Mucosa of rectum (tissue), 2 donors: ENCODE results near the gene COPS7B.
A peak's percentile ranks its signal among the peaks of the same experiment; 100 is the strongest.

Source experiments
- H3K27ac ChIP-seq, 2 donors: one replicate each; pipeline ENCODE4 v1.7.0; 2013; ENCODE audit warnings: inconsistent platforms in 2 of 2, low read depth in 2 of 2, low read length in 2 of 2
- H3K27me3 ChIP-seq, 2 donors: one replicate each; pipeline ENCODE4 v1.7.0; 2013; ENCODE audit warnings: low read length in 2 of 2; ENCODE audit not compliant: control insufficient read depth in 2 of 2, insufficient read depth in 2 of 2
- H3K36me3 ChIP-seq, 2 donors: one replicate each; pipeline ENCODE4 v1.7.0; 2013; ENCODE audit warnings: low read length in 2 of 2; ENCODE audit not compliant: control insufficient read depth in 2 of 2, insufficient read depth in 2 of 2
- H3K4me1 ChIP-seq, 2 donors: one replicate each; pipeline ENCODE4 v1.7.0; 2013; ENCODE audit warnings: low read length in 2 of 2, mild to moderate bottlenecking in 1 of 2; ENCODE audit not compliant: control insufficient read depth in 2 of 2, insufficient read depth in 2 of 2
- H3K4me3 ChIP-seq, 2 donors: one replicate each; pipeline ENCODE4 v1.7.0; 2013; ENCODE audit warnings: low read length in 2 of 2
- H3K9ac ChIP-seq, 2 donors: one replicate each; pipeline ENCODE4 v1.7.0; 2013; ENCODE audit warnings: low read length in 2 of 2, low read depth in 1 of 2, mild to moderate bottlenecking in 1 of 2
- H3K9me3 ChIP-seq, 2 donors: one replicate each; pipeline ENCODE4 v1.7.0; 2013; ENCODE audit warnings: low read length in 2 of 2; ENCODE audit not compliant: control insufficient read depth in 2 of 2
- donor health status: healthy.
- donor health status: Normal muscosa, but diverticular disease.

Gene COPS7B

GRCh38 chr2:231786917-231787292 is 660 bp downstream of the COPS7B start:
- Histone ChIP-seq H3K4me1 (peaks cover 21 to 27% of the 10 kb centered on the region in 2 donors), H3K9me3 (no peaks in the 10 kb centered on the region), H3K36me3 (peaks cover 9 to 20% of the 10 kb centered on the region in 2 donors), H3K27me3 (no peaks in the 10 kb centered on the region), H3K27ac (peak overlapping the region in 1 of 2 donors; percentile 33), H3K9ac (peak overlapping the region in 1 of 2 donors; percentile 60), H3K4me3 (peak overlapping the region; percentile 90 to 91)

- Histone ChIP-seq H3K9me3 (no peaks in the 10 kb centered on the region), H3K4me3 (no peak overlapping the region), H3K27ac (no peak overlapping the region), H3K36me3 (peaks cover 20 to 40% of the 10 kb centered on the region in 2 donors), H3K27me3 (no peaks in the 10 kb centered on the region), H3K9ac (no peak overlapping the region), H3K4me1 (peaks cover 6 to 7% of the 10 kb centered on the region in 2 donors)
Measured at GRCh38 chr2:231791107-231791506, 4.9 kb downstream of the COPS7B start.

GRCh38 chr2:231794383-231794782 is 8.1 kb downstream of the COPS7B start:
- Histone ChIP-seq H3K9ac (no peak overlapping the region), H3K4me1 (no peaks in the 10 kb centered on the region), H3K27me3 (no peaks in the 10 kb centered on the region), H3K36me3 (peaks cover 36 to 58% of the 10 kb centered on the region in 2 donors), H3K4me3 (no peak overlapping the region), H3K9me3 (no peaks in the 10 kb centered on the region), H3K27ac (no peak overlapping the region)

DNA sequence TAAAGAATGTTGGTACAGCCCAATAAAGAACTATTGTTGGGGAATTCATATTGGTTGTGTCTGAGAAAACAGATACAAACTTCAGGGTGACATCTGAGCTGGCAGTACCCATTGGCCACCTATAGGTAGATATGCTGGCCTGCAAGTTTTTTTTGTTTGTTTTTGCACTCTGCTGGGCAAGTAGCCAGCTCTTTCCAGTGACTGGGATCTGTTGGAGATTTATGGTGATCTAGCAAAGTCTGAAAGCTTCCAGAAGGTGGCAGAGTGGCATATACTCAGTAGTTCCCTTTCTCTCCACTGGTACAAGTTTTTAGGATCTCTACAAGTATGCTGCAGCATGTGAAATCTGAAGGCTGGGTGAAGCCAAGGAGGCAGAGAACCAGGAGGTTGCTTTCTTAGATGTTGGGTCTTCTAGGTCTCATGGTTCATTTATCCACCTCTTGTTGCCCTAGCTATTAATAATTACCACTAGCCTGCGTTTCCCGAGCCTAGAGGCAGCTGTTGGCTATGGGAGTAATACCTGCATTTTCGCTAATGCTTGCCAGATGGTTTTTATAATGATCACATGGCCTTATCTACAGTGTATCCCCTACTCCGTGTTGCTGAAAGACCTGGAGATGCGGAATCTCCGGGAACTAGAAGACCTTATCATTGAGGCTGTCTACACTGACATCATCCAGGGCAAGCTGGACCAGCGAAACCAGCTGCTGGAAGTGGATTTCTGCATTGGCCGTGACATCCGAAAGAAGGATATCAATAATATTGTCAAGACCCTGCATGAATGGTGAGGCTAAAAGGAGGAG is 9.5 kb downstream of the COPS7B start:
- H3K27ac ChIP-seq, result no peak overlapping the region
- no peak overlapping the region for H3K9ac ChIP-seq
- no peaks in the 10 kb centered on the region for H3K27me3 ChIP-seq
- H3K9me3 ChIP-seq, result no peaks in the 10 kb centered on the region
- H3K36me3 ChIP-seq, result peaks cover 41 to 60% of the 10 kb centered on the region in 2 donors
- no peaks in the 10 kb centered on the region for H3K4me1 ChIP-seq
- no peak overlapping the region for H3K4me3 ChIP-seq

GRCh38 chr2:231800493-231801091 is 14.3 kb downstream of the COPS7B start:
- H3K27ac ChIP-seq, result no peak overlapping the region
- H3K36me3 ChIP-seq, result peaks cover 32 to 55% of the 10 kb centered on the region in 2 donors
- no peaks in the 10 kb centered on the region for H3K27me3 ChIP-seq
- H3K4me3 ChIP-seq, result no peak overlapping the region
- no peaks in the 10 kb centered on the region for H3K9me3 ChIP-seq
- H3K9ac ChIP-seq, result no peak overlapping the region
- H3K4me1 ChIP-seq, result no peaks in the 10 kb centered on the region

DNA sequence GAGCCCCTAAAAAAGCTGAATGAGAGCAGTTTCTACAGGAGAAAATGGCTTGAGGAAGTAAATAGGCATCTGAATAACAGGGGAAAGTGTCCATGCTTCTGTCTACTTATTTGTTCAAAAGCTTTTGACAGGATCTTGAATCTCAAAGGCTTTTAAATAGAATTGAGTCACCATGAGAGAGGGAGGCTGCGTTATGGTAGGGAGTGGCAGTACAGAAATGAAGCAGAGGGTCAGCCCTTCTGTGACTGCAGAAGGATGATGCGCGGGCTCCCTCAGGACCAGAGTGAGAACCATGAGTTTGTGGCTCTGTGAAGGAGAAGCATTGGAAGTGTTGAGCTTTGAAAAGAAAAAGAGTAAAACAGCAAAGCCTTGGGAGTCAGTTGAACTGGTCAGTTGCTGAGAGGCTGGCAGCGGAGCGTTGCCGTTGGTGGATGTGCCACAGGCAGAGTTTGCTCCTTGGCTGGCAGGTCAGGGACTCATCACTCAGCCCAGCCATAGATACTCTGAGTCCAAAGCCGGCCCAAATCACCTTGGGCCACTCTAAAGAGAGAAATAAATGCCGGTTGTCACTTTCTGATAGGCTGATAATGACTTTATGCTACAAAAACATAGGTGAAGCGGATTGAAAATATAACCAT is 17.4 kb downstream of the COPS7B start:
- H3K27ac ChIP-seq, result no peak overlapping the region
- H3K9ac ChIP-seq, result no peak overlapping the region
- H3K9me3 ChIP-seq, result no peaks in the 10 kb centered on the region
- H3K4me1 ChIP-seq, result peaks cover 0 to 3% of the 10 kb centered on the region in 2 donors
- H3K4me3 ChIP-seq, result no peak overlapping the region
- peaks cover 33 to 55% of the 10 kb centered on the region in 2 donors for H3K36me3 ChIP-seq
- no peaks in the 10 kb centered on the region for H3K27me3 ChIP-seq

- no peak overlapping the region for H3K27ac ChIP-seq
- H3K9me3 ChIP-seq, result no peaks in the 10 kb centered on the region
- H3K9ac ChIP-seq, result no peak overlapping the region
- peaks cover 38 to 53% of the 10 kb centered on the region in 2 donors for H3K36me3 ChIP-seq
- H3K4me1 ChIP-seq, result peaks cover 0 to 3% of the 10 kb centered on the region in 2 donors
- no peak overlapping the region for H3K4me3 ChIP-seq
- no peaks in the 10 kb centered on the region for H3K27me3 ChIP-seq
Measured at GRCh38 chr2:231807020-231807419, 20.8 kb downstream of the COPS7B start.

DNA sequence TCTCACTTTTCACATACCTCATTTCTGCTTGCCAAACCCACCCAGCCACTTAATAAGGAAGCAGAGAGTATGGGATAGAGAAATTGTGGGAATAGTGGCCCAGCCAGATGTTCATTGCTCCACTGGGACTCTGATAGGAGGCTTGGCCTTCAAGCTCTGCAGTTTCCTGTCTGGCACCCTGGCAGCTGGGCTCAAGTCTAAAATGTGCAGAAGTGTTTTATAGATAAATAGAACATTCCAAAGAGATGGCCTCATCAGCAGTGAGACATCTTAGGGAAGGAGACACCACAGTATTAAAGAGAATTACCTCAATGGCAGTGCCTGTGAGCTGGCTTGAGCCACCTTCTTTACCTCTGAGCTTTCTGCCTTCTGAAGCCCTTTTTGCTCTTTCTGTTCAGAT is 24.7 kb downstream of the COPS7B start:
- Histone ChIP-seq H3K27ac (no peak overlapping the region), H3K9ac (no peak overlapping the region), H3K36me3 (peaks cover 31 to 45% of the 10 kb centered on the region in 2 donors), H3K27me3 (no peaks in the 10 kb centered on the region), H3K4me1 (peaks cover 0 to under 1% of the 10 kb centered on the region in 2 donors), H3K9me3 (no peaks in the 10 kb centered on the region), H3K4me3 (no peak overlapping the region)

DNA sequence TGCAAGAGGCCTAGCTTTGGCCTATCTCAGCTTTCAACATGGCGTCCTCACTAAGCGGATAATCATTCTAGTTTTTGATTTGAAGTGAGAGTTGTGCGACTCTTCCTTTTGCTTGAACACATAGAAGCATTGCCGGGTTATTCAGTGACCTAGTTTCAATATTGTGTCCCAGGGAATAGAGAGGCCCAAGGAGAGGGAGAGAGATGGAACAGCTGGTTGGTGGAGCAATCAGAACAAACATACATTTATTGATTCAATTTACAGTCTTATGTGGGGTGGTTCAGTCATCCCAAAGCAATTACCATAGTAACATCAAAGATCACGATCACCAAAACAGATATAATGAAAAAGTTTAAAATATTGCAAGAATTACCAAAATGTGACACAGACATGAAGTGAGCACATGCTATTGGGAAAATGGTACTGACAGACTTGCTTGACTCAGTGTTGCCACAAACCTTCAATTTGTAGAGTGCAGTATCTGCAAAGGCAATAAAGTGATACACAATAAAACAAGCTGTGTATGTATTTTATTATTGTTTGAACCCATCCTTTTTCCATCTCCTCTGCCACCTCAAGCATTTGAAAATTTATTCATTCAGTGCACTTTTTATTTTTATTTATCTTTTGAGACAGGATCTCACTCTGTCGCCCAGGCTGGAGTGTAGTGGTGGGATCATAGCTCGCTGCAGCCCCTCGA is 30.2 kb downstream of the COPS7B start:
- Histone ChIP-seq H3K4me1 (no peaks in the 10 kb centered on the region), H3K9me3 (no peaks in the 10 kb centered on the region), H3K27me3 (no peaks in the 10 kb centered on the region), H3K36me3 (peaks cover 0 to 6% of the 10 kb centered on the region in 2 donors), H3K4me3 (no peak overlapping the region), H3K27ac (peak overlapping the region in 1 of 2 donors; percentile 47), H3K9ac (no peak overlapping the region)
